Stomach (tissue), 9 donors: ENCODE results near the gene BRPF1. TPM values are rescaled to one million over a fixed set of nuclear protein-coding genes. Genes with fewer than 3 reads are reported as not detected.
A peak's percentile ranks its signal among the peaks of the same experiment; 100 is the strongest.

Source experiments
- DNase-seq, 2 donors: peaks; one replicate each; pipeline versions ENCODE4 v3.0.0 to v3.0.0-alpha.2; 2013 to 2019
- H3K27ac ChIP-seq, 5 donors: fragments of 200-600 bp in 4 of 5; sonication (generic) in 4 of 5; one replicate each; pipeline ENCODE4 v1.5.1; 2013 to 2019; ENCODE audit warnings: mild to moderate bottlenecking in 1 of 5, moderate library complexity in 1 of 5
- H3K27me3 ChIP-seq, 3 donors: fragments of 200-600 bp; sonication (generic); one replicate each; pipeline ENCODE4 v1.5.1; 2017 to 2019; ENCODE audit warnings: mixed run types in 1 of 3
- H3K36me3 ChIP-seq, 4 donors: fragments of 200-600 bp; sonication (generic); 1 replicate in 3 of 4; 2 replicates in 1 of 4; pipeline ENCODE4 v1.5.1; 2016 to 2019
- H3K4me1 ChIP-seq, 4 donors: fragments of 200-600 bp; sonication (generic); one replicate each; pipeline ENCODE4 v1.5.1; 2016 to 2019
- H3K4me3 ChIP-seq, 4 donors: fragments of 200-600 bp; sonication (generic) in 3 of 4; one replicate each; pipeline ENCODE4 v1.5.1; 2016 to 2019; ENCODE audit warnings: mild to moderate bottlenecking in 1 of 4
- H3K9me3 ChIP-seq, 4 donors: fragments of 200-600 bp; sonication (generic); one replicate each; pipeline ENCODE4 v1.5.1; 2016 to 2019
- EP300 ChIP-seq: sonication (generic); formaldehyde crosslinking; IDR thresholded peaks from one replicate; pipeline ENCODE4 v1.6.1; 2017; ENCODE audit warnings: antibody characterized with exemption
- POLR2A ChIP-seq, 4 donors: fragments of 450-650 bp; IDR thresholded peaks; one replicate each; pipeline ENCODE4 v1.6.1; 2016; ENCODE audit warnings: antibody characterized with exemption in 4 of 4, control low read depth in 2 of 4, mild to moderate bottlenecking in 1 of 4, moderate library complexity in 1 of 4
- POLR2AphosphoS5 ChIP-seq, 3 donors: sonication (generic); formaldehyde crosslinking; IDR thresholded peaks; one replicate each; pipeline ENCODE4 v1.6.1; 2016; ENCODE audit warnings: antibody characterized with exemption in 3 of 3
- WGBS, 5 donors: extraction: QIAGEN DNeasy Blood & Tissue Kit in 3 of 5; methylation state at CpG; one replicate each; pipeline versions ENCODE4 v1.1.5 to v1.1.7; 2013 to 2018; 5-methylcytosine and 5-hydroxymethylcytosine counted together
- intact Hi-C: fragments of 100-400 bp; cut with DNase I; formaldehyde crosslinking; loops from one replicate; pipeline ENCODE4 v1.15.1; 2023; ENCODE audit warnings: low total_unique reads
- polyA plus RNA-seq, 3 donors: library from polyadenylated mRNA; stranded (reverse); fragments of 200-250 nt; gene quantifications; one replicate each; pipeline ENCODE4 v1.2.3, GENCODE V29; 2013
- total RNA-seq, 5 donors: library from RNA; depleted of rRNA; stranded (reverse); fragments of >200 nt; gene quantifications; one replicate each; pipeline versions ENCODE4 v1.1.0 to v1.2.3, GENCODE V29; 2014 to 2016
- TF ChIP-seq, protein P1 (sequence below), 7 experiments: fragments of 450-650 bp in 4 of 7; fragments of 200-600 bp in 3 of 7; sonication (generic) in 3 of 7; IDR thresholded peaks; one replicate each; pipeline ENCODE4 v1.5.1; 2016 to 2019; ENCODE audit warnings: antibody characterized with exemption in 7 of 7, control low read depth in 2 of 7, mild to moderate bottlenecking in 1 of 7
- donor health status: healthy with polysubstance abuse.
- donor health status: Bipolar disorder and iron deficiency.
- donor health status: healthy.

BRPF1 gene
- total and polyA plus RNA-seq, 8 donors = 4.1 to 53.6 (median 11.1) TPM

DNA sequence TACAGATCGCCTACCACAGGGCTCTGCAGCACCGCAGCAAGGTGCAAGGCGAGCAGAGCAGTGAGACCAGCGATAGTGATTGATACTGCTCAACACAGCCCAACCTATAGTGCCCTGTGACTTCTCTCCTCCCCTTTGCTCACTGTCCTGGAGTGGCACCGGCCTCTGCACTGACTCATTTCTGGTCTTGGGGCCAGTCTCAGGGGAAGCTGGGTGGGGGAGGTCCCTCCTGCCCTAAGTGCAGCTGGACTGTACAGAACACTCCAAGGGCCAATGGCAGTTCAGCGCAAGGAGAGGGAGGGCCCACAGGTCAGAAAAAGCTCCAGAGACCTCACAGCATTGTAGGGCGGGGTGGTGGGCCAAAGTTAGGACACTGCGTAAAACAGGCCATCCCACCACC lies 15.7 kb downstream of the BRPF1 start:
- DNase-seq = no peak
- Histone ChIP-seq H3K27ac (no peak overlapping the region), H3K36me3 (peaks cover 59 to 73% (median 72%) of the 10 kb centered on the region in 4 donors), H3K4me1 (peaks cover 18 to 36% (median 26%) of the 10 kb centered on the region in 4 donors), H3K27me3 (no peaks in the 10 kb centered on the region), H3K9me3 (no peaks in the 10 kb centered on the region), H3K4me3 (no peak overlapping the region)
- intact Hi-C loops = no loop called here
- TF ChIP-seq EP300 (no peak), POLR2AphosphoS5 (IDR thresholded peaks at IDR 0.05) (no peak), POLR2A (IDR thresholded peaks at IDR 0.05) (no peak)
- TF ChIP-seq, protein P1, sequence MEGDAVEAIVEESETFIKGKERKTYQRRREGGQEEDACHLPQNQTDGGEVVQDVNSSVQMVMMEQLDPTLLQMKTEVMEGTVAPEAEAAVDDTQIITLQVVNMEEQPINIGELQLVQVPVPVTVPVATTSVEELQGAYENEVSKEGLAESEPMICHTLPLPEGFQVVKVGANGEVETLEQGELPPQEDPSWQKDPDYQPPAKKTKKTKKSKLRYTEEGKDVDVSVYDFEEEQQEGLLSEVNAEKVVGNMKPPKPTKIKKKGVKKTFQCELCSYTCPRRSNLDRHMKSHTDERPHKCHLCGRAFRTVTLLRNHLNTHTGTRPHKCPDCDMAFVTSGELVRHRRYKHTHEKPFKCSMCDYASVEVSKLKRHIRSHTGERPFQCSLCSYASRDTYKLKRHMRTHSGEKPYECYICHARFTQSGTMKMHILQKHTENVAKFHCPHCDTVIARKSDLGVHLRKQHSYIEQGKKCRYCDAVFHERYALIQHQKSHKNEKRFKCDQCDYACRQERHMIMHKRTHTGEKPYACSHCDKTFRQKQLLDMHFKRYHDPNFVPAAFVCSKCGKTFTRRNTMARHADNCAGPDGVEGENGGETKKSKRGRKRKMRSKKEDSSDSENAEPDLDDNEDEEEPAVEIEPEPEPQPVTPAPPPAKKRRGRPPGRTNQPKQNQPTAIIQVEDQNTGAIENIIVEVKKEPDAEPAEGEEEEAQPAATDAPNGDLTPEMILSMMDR (IDR thresholded peaks at IDR 0.05) = no peak
- WGBS, 5 donors = 91 to 97% (median 94%) methylated on average over 7 to 8 of the region's 8 CpGs

DNA sequence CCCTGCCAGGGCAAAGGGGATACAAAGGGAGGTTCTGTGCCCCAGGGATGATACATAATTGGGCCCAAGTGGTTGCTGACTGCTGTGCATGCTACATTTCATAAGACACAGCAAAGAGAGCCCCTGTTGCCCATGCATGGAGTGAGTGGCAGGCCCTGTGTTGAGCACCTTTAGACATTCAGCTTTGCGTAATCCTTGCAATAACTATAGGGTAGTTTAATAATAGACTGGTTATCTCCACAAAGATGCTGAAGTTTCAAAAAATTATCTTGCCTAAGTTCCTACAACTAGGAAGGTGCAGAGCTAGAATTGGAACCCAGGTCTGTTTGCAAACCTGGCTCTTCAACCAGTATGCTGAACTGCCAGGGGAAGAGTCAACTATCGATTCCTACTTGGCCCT lies 16.5 kb downstream of the BRPF1 start:
- no peaks in the 10 kb centered on the region for H3K27me3 ChIP-seq
- peaks cover 18 to 36% (median 26%) of the 10 kb centered on the region in 4 donors for H3K4me1 ChIP-seq
- no peaks in the 10 kb centered on the region for H3K9me3 ChIP-seq
- intact Hi-C loops = no loop called here
- 96 to 100% (median 98%) methylated on average over 2 of the region's 2 CpGs for WGBS, 5 donors
- no peak for DNase-seq
- no peak overlapping the region for H3K4me3 ChIP-seq
- peaks cover 57 to 73% (median 72%) of the 10 kb centered on the region in 4 donors for H3K36me3 ChIP-seq
- no peak overlapping the region for H3K27ac ChIP-seq
- no peak for TF ChIP-seq EP300
- no peak for TF ChIP-seq POLR2A (IDR thresholded peaks at IDR 0.05)
- TF ChIP-seq, protein P1 (IDR thresholded peaks at IDR 0.05) = no peak
- no peak for TF ChIP-seq POLR2AphosphoS5 (IDR thresholded peaks at IDR 0.05)

DNA sequence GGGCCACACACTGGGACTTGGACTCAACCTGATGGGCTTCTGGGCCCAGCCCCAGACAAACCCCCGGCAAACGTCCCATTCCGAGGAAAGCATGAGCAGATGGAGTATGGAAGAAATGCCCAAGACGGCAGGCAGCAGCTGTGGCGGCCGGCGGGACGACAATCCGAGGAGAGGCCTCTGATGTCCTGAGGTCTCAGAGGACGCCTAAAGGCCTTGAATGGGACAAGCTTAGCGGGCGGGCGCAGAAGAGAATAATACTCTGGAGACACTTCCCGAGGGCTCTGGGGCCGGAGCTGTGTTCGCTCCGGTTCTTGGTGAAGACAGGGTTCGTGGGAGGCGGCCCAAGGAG lies 17.7 kb downstream of the BRPF1 start:
- H3K27ac ChIP-seq = peak overlapping the region; percentile 68 to 92 (median 89)
- H3K27me3 ChIP-seq = no peaks in the 10 kb centered on the region
- H3K9me3 ChIP-seq = no peaks in the 10 kb centered on the region
- peaks cover 18 to 36% (median 26%) of the 10 kb centered on the region in 4 donors for H3K4me1 ChIP-seq
- 3 to 14% (median 12%) methylated on average over 18 to 19 of the region's 19 CpGs for WGBS, 5 donors
- DNase-seq = no peak
- intact Hi-C loops = no loop called here
- no peak for TF ChIP-seq POLR2A (IDR thresholded peaks at IDR 0.05)
- TF ChIP-seq EP300 = no peak
- TF ChIP-seq, protein P1 (IDR thresholded peaks at IDR 0.05) = no peak
- TF ChIP-seq POLR2AphosphoS5 (IDR thresholded peaks at IDR 0.05) = no peak
- peak overlapping the region; percentile 64 to 81 (median 70) for H3K4me3 ChIP-seq
- H3K36me3 ChIP-seq = peaks cover 45 to 71% (median 68%) of the 10 kb centered on the region in 4 donors

DNA sequence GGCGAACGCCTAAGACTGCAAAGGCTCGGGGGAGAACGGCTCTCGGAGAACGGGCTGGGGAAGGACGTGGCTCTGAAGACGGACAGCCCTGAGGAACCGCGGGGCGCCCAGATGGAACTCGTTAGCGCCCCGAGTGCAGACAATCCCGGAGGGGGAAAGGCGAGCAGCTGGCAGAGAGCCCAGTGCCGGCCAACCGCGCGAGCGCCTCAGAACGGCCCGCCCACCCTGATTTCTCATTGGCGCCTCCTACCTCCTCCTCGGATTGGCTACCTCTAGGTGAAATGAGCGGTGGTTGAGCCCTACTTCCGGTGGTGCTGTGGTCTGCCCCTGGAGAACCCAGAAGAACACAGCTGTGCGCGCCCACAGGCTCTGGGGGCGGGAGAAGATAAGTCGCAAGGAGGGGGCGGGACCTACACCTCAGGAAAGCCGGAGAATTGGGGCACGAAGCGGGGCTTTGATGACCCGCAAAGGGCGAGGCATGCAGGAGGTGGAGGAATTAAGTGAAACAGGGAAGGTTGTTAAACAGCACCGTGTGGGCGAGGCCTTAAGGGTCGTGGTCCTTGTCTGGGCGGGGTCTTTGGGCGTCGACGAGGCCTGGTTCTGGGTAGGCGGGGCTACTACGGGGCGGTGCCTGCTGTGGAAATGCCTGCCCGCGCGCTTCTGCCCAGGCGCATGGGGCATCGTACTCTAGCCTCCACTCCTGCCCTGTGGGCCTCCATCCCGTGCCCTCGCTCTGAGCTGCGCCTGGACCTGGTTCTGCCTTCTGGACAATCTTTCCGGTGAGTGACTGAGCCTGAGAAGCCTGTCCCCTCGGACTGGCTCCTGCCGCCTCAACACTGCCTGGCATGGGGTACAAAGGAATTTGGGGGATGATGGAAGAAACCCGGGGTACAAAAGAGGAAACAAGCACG lies 18.4 kb downstream of the BRPF1 start, which contains the start of gene OGG1:
Gene OGG1 (plus strand): TSS at position 308 of the 911 bp plus-strand sequence. CDS start 335 bp downstream, at position 643.
- peak within 1 kb of the TSS; percentile 64 to 81 (median 70) for H3K4me3 ChIP-seq
- intact Hi-C loops = no loop called here
- no peaks in the 10 kb centered on the region for H3K27me3 ChIP-seq
- TF ChIP-seq POLR2AphosphoS5 (IDR thresholded peaks at IDR 0.05) (peak; percentile 49 to 91 (median 57)), POLR2A (IDR thresholded peaks at IDR 0.05) (no peak), EP300 (no peak)
- TF ChIP-seq, protein P1 (IDR thresholded peaks at IDR 0.05) = peak in 1 of 7 experiments; percentile 17
- peak within 1 kb of the TSS; percentile 68 to 92 (median 89) for H3K27ac ChIP-seq
- DNase-seq = peak; percentile 98 to 99
- H3K36me3 ChIP-seq = peaks cover 39 to 71% (median 68%) of the 10 kb centered on the region in 4 donors
- no peaks in the 10 kb centered on the region for H3K9me3 ChIP-seq
- H3K4me1 ChIP-seq = peaks cover 18 to 41% (median 31%) of the 10 kb centered on the region in 4 donors
- WGBS, 5 donors = 0 to 1% (median 1%) methylated on average over 45 to 60 of the region's 60 CpGs
